Uterus (tissue), 2 donors: ENCODE measurements around the gene EYA4.

Source experiments
- POLR2A ChIP-seq, 2 donors: fragments of 450-650 bp; IDR thresholded peaks; one replicate each; pipeline ENCODE4 v1.6.1; 2016; ENCODE audit warnings: antibody characterized with exemption in 2 of 2, mild to moderate bottlenecking in 1 of 2, moderate library complexity in 1 of 2
- TF ChIP-seq, protein P1 (sequence below), 4 experiments: fragments of 200-600 bp in 2 of 4; fragments of 450-650 bp in 2 of 4; sonication (generic) in 2 of 4; IDR thresholded peaks; one replicate each; pipeline ENCODE4 v1.5.1; 2016 to 2019; ENCODE audit warnings: antibody characterized with exemption in 4 of 4, mild to moderate bottlenecking in 2 of 4, moderate library complexity in 1 of 4

- TF ChIP-seq, protein P1, sequence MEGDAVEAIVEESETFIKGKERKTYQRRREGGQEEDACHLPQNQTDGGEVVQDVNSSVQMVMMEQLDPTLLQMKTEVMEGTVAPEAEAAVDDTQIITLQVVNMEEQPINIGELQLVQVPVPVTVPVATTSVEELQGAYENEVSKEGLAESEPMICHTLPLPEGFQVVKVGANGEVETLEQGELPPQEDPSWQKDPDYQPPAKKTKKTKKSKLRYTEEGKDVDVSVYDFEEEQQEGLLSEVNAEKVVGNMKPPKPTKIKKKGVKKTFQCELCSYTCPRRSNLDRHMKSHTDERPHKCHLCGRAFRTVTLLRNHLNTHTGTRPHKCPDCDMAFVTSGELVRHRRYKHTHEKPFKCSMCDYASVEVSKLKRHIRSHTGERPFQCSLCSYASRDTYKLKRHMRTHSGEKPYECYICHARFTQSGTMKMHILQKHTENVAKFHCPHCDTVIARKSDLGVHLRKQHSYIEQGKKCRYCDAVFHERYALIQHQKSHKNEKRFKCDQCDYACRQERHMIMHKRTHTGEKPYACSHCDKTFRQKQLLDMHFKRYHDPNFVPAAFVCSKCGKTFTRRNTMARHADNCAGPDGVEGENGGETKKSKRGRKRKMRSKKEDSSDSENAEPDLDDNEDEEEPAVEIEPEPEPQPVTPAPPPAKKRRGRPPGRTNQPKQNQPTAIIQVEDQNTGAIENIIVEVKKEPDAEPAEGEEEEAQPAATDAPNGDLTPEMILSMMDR (IDR thresholded peaks at IDR 0.05): no peak
- no peak for TF ChIP-seq POLR2A (IDR thresholded peaks at IDR 0.05)
Measured at GRCh38 chr6:133352046-133352445, 110.9 kb downstream of the EYA4 start.
